Measurements from ENCODE around the gene TP53I11.

The TP53I11 gene

DNA sequence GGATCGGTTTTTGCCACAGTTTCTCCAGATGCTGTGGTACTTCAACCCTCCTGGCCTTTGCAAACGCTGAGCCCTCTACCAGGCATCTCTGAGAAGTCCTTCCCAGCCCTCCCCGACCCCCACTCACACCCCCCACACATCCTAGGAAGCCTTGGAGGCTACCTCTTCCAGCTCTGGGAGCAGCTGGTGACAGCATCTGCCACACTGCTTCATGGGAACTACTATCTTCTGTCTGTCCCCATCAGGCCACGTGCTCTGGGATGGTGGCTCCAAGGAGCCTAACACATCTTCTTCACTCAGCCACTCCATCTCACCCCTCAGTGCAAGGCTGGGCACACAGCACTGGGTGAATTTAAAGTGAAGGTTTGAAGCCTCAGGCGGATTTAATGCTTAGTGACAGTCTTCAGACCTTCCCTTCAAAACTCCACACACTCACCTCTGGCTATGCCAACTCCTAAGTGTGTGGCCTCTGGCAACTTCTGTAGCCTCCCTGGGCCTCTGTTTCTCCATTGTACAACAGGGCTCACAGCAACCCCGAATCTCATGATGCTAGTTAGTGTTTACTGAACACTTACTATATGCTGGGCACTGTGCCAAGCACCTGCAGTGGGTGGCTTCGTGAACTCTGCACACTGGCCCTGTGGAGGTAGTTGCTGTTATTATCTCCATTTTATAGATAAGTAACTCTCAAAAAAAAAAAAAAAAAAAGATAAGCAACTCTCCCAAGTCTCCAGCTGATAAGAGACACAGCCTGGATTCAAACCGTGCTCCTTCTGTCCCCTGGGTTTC, 7.3 kb upstream of the TP53I11 start:
- DNase-seq (ENCODE audit: low read depth), result no peak
- H3K4me3 ChIP-seq (ENCODE audit: low read length), result no peak overlapping the region
- TF ChIP-seq, protein P1, sequence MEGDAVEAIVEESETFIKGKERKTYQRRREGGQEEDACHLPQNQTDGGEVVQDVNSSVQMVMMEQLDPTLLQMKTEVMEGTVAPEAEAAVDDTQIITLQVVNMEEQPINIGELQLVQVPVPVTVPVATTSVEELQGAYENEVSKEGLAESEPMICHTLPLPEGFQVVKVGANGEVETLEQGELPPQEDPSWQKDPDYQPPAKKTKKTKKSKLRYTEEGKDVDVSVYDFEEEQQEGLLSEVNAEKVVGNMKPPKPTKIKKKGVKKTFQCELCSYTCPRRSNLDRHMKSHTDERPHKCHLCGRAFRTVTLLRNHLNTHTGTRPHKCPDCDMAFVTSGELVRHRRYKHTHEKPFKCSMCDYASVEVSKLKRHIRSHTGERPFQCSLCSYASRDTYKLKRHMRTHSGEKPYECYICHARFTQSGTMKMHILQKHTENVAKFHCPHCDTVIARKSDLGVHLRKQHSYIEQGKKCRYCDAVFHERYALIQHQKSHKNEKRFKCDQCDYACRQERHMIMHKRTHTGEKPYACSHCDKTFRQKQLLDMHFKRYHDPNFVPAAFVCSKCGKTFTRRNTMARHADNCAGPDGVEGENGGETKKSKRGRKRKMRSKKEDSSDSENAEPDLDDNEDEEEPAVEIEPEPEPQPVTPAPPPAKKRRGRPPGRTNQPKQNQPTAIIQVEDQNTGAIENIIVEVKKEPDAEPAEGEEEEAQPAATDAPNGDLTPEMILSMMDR (conservative IDR thresholded peaks at IDR 0.05; ENCODE audit: low read depth, low read length), result no peak

DNA sequence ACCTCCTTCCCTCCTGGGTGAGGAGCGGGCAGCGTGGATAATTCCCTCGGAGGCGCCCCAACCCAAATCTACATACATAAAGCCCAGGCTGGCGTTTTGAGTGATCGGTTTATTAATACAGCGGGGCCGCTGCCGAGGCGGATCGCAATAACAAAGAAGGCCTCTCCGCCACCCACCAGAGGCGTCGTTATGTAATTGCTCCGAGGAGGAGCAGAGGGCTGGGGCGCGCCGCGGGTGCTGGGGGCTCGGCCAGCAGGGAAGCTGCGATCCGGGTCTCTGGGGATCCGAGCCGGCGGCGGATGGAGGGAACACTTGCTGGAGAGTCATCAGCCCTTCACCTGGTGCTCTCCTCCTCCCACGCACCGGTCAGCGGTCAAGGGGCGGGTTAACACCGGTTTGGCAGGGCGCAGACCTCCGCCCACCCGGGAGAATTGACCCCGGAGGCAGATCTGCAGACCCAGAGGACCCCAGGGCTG, 6.4 kb upstream of the TP53I11 start:
- peak overlapping the region; percentile 9 for H3K4me3 ChIP-seq (ENCODE audit: low read length)
- DNase-seq (ENCODE audit: low read depth), result no peak
- TF ChIP-seq, protein P1 (conservative IDR thresholded peaks at IDR 0.05; ENCODE audit: low read depth, low read length), result no peak

DNA sequence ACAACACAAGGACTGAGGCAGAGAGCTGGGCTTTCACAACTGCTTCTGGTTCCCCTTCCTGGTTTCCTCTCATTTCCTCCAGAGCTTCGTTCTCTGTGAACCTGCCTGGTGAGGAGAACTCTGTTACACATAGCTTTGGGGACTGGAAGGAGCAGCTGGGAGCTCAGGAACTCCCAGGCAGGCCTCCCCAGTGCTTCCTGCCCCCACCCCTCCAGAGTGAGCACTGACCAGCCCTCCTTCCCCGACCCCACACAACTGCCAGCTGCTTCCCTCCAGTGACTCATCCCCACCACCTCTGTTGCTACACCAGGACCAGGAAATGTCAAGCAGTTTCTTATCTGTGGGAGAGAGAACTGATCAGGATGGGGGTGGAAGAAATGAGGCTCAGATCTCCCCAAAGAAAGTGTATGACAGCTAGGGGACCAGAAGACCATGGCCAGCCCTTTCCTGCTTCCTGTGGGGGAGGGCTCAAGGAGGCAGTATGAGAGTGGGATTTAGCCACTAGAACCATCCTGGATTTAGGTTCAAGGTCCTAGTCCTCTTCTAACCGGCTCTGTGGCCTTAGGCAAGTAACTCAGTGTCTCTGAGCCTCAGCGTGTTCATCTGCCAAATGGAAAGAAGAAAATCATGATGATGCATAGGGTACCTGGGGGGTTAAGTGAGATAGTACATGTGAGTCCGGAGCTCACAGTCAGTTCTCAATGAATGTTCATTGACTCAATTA, 4.5 kb upstream of the TP53I11 start:
- no peak overlapping the region for H3K4me3 ChIP-seq (ENCODE audit: low read length)
- no peak for DNase-seq (ENCODE audit: low read depth)
- TF ChIP-seq, protein P1 (conservative IDR thresholded peaks at IDR 0.05; ENCODE audit: low read depth, low read length), result no peak

DNA sequence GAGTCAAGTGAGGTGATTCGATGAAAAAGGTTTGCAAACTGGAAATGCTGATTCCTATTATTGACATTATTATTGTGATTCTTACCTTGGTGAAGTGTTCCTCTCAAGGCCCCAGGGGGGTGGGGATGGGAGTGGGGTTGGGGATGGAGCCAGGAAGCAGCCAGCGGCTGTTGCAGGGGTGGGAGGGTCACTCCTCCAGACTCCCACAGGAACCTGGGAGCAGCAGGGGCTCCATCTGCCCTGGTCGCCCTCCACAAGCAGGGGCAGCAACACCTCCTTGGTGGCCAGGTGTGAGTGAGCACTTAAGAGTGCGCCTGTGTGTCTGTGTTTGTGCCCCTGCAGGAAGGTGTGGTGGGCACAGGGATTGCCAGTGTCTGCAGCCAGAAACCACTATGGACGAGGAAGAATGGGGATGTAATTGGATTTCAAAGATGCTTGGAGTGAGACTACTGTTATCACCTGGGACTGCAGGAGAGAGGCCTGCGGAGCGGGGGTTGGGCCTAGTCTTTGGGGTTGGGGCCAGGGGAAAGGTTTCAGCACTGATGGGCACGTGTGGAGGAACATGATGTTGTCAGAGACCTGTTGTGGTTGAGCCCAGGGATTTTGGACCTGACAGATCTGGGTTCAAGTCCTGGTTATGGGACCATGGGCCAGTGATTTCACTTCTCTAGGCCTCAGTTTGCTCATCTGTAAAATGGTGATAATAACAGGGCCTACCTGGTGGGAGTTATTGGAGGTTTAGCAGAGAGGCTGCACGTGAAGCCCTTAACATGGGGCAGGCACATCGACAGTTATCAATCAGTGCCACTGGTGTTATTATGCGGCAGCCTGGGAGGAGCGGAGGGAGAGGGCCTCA, 3.6 kb upstream of the TP53I11 start:
- H3K4me3 ChIP-seq (ENCODE audit: low read length), result no peak overlapping the region
- no peak for DNase-seq (ENCODE audit: low read depth)
- TF ChIP-seq, protein P1 (conservative IDR thresholded peaks at IDR 0.05; ENCODE audit: low read depth, low read length), result no peak

DNA sequence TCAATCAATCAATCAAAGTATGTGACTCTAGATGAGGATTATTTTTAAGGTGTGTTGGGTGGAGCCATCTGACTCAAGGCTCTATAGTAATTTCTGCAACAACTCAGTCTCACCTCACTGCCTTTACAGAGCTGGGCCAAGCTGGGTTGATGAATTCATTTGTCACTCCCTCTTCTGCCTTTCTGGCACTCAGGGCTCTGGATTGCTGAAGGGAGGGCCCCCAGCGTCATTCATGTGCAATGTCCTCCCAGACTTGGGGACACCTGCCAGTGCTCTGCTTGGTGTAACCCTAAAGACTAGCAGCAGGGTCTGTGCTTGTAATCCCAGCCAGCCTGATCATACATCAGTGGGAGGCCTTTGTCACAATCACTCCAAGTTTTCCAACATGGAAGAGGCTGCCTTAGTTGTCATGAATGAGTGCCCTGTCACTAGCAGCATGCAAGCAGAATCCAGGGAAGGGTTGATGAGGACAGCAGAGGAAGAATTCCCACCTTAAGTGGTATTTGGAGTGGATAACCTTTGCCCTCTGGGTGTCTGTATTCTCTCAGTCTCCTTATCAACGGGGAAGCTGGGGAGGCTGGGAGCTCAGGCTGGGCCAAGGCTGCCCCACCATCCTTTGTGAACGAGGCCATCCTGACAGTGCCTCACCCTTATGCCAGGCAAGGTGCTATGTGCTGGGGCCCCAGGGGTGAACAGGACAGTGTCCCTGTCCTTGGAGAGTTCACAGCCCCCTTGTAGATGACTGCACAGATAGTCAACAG, 2.0 kb upstream of the TP53I11 start:
- no peak for DNase-seq (ENCODE audit: low read depth)
- no peak overlapping the region for H3K4me3 ChIP-seq (ENCODE audit: low read length)
- TF ChIP-seq, protein P1 (conservative IDR thresholded peaks at IDR 0.05; ENCODE audit: low read depth, low read length), result no peak

DNA sequence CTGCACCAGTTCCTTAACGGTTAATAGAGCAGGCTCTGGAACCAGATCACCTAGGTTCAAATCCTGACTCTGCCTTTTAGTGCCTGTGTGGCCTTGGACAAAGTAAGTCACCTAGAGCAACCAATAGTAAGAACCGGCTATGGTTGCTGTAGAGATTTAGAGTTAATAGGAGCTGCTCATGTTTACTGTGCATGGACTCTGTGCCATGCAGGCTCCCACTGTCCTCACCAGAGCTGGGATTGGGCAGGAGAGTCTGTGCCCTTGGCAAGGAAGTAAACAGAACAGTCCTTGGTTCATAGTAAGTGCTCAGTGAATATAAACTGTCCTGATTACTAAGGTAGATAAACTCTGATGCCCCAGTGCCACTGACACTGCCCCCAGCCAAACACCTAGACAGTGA, 1.4 kb upstream of the TP53I11 start:
- H3K4me3 ChIP-seq (ENCODE audit: low read length), result no peak overlapping the region
- DNase-seq (ENCODE audit: low read depth), result no peak
- TF ChIP-seq, protein P1 (conservative IDR thresholded peaks at IDR 0.05; ENCODE audit: low read depth, low read length), result no peak

Data from retinal pigment epithelial cell (primary cell).